ENCODE results near the gene CSDE1.
"Not testable (repeated sequence)": the region's sequence is repeated elsewhere in the genome, so short reads cannot be mapped to it uniquely, and the experiment has no call there.

CSDE1 gene

DNA sequence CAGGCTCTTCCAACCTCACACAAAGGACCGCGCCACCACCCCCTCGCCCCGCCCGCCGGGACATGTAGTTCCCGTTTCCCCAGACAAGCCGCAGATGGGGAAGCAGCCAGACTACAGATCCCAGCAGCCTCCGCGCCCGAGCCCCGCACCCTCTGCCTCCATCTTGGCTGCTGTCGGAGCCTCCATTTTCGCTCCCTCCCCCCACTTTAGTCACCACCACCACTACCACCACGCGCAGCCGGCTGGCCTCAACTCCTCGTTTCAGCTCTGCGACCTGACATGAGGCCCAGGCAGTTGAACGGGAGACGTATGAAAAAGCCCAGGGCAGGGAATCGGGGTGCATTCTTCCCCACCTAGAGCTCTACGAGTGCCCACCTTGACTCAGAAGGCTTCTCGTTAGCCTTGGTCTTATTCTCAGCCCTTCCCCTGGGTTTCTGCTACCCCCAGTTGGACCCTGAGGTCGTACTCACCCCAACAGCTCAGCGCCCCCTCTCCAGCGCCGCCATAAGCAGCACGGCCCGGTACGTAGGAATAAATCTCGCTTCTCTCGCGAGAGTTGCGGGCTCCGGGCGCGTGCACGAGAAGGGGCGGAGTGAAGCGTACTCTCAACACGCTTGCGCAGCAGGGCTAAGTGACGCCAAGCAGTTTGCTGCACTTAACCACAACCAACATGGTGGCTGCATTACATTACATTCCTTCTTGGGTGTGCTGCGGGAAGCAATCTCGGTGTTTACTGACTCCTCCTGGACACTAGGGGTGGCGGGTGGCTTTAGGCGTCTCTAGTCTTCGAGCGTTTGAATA, at the start of gene CSDE1:
Gene CSDE1 (minus strand): TSS at position 530 of the 801 bp plus-strand sequence. CDS start 18,094 bp downstream, outside the sequence.
- peak; percentile 93 for DNase-seq

DNA sequence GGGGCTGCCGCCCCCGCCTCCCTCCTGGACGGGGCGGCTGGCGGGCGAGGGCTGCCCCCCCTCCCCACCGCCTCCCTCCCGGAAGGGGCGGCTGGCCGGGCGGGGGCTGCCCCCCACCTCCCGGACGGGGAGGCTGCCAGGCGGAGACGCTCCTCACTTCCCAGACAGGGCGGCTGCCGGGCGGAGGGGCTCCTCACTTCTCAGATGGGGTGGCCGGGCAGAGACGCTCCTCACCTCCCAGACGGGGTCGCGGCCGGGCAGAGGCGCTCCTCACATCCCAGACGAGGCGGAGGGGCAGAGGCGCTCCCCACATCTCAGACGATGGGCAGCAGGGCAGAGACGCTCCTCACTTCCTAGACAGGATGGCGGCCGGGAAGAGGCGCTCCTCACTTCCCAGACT, 46.7 kb upstream of the CSDE1 start:
- not testable (repeated sequence) for DNase-seq

DNA sequence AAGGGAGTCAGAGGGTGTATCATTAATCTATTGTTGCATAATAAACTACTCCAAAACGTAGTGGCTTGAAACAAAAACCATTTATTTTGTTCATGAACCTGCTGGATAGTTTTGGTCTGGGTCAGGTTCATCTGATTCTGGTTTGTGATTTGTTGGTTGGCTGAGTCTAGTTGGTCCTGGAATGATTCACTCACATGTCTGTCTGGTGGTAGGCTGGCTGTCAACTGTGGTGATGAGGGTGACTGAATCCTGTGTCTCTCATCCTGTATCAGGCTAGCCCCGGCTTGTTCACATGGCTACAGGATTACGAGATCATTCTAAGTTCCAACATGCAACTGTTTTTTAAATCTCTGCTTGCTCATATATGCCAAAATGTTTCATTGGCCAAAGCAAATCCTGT, 45.2 kb upstream of the CSDE1 start:
- DNase-seq: no peak

DNA sequence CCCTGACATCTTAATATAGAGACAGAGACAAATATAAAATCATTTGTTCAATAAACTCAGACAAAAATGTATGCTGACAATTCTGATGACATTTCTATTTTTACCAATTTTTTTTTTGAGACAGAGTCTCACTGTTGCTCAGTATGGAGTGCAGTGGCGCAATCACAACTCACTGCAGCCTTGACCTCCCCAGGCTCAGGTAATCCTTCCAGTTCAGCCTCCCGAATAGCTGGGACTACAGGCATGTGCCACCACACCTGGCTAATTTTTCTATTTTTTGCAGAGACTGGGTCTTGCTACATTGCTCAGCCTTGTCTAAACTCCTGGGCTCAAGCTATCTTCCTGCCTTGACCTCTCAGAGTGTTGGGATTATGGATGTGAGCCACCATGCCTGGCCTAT, 36.3 kb upstream of the CSDE1 start:
- DNase-seq: no peak

DNA sequence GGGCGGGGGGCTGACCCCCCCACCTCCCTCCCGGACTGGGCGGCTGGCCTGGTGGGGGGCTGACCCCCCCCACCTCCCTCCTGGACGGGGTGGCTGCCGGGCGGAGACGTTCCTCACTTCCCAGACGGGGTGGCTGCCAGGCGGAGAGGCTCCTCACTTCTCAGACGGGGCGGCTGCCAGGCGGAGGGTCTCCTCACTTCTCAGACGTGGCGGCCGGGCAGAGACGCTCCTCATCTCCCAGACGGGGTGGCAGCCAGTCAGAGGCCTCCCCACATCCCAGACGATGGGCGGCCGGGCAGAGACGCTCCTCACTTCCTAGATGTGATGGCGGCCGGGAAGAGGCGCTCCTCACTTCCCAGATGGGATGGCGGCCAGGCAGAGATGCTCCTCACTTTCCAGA, 32.8 kb upstream of the CSDE1 start:
- DNase-seq: not testable (repeated sequence)

DNA sequence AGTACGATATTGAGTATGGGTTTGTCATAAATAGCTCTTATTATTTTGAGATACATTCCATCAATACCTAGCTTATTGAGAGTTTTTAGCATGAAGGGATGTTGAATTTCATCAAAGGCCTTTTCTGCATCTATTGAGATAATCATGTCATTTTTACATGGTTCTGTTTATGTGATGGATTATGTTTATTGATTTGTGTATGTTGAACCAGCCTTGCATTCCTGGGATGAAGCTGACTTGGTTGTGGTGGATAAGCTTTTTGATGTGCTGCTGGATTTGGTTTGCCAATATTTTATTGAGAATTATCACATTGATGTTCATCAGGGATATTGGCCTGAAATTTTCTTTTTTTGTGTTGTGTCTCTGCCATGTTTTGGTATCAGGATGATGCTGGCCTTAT, 28.7 kb upstream of the CSDE1 start:
- DNase-seq: not testable (repeated sequence)

DNA sequence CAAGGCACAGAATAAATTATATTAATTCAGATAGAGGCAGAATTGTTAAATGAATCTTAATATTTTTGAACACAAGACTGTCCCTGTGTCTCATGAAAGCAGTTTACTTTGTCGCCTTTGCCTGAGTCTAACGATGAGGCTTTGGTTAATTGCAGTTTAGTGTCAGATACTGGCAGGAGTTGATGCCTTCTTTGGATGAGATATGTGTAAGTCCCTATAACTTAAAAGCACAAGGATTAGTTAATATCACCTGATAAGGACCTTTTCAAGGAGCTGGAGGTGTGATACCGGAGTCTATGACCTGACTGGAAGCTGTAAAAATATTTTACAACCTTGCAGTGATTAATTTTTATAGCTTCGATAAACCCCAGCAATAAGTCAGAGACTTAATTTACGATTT, 24.7 kb upstream of the CSDE1 start:
- DNase-seq: no peak

DNA sequence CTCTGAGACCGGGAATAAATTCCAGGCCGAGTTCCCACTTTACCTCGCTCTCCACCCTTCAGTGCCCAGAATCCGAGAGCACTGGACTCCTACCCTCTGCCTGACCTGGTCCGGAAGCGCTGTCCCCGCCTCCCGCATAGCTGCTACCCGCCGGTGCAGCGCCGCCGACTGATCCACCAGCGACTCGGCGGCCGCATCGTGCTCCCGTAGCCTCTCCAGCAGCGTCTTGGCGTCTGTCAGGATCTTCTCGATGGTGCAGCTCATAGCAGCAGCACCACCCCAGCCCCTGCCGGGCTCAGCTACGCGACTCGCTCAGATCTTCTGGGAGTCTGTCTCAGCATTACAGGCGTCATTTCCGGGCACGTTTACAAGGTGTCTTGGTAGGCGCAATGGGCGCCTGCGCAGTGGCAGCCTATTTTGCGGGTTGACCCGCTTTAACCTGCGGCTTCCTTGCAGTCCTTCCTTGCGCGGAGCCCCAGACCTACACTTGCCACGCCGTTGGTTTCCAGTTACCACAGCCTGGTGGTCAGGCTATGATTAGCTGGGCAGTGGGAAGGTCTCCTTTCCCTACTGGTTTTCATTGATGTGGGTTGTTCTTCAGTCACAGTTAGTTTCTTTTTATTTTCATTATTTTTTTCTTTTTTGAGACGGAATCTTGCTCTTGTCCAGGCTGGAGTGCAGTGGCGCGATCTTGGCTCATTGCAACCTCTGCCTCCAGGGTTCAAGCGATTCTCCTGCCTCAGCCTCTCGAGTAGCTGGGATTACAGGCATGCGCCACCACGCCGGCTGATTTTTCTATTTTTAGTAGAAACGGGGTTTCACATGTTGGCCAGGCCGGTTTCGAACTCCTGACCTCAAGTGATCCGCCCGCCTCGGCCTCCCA, 22.8 kb upstream of the CSDE1 start, which contains the start of gene SIKE1:
Gene SIKE1 (minus strand): TSS at position 342 of the 883 bp plus-strand sequence. CDS start 78 bp downstream, at position 264.
- DNase-seq: peak; percentile 88

DNA sequence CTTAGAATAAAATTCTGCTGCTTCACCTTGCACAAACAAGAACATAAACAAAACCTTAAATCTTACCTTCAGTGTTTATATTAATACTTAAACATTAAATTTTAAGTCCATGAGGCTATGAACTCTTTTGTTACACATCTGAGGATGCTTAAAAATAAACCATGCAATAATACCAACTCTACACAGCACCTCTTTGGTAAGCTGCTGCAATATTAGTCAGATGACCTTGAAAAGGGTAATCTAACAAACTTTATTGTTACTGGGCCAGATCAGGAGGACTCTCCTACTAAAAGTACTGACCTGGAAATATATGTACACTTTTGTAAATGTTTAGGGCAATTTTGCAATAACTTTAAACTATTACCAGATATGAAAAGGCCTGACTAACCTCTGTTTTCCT, 21.9 kb upstream of the CSDE1 start:
- no peak for DNase-seq

DNA sequence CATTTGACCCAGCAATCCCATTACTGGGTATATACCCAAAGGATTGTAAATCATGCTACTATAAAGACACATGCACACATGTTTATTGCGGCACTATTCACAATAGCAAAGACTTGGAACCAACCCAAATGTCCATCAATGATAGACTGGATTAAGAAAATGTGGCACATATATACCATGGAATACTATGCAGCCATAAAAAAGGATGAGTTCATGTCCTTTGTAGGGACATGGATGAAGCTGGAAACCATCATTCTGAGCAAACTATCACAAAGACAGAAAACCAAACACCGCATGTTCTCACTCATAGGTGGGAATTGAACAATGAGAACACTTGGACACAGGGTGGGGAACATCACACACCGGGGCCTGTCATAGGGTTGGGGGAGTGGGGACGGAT, 18.9 kb upstream of the CSDE1 start:
- DNase-seq: not testable (repeated sequence)

DNA sequence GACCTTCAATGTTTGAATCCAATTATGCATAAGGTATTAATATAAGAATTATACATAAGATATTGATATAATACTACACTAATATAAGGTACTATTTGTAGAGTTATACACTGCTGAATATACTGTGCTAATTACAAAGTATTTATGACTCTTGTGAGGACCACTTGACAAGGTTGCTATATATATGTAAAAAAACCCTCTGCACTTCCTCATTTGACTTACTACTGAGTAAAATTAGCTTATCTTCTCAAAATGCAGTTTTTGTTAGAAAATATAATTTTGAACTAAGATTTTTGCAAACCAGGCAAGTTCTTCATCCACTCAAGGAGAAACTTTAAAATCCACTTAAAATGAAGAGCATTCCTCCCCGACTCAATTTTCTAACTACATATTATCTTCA, 14.2 kb upstream of the CSDE1 start:
- no peak for DNase-seq

DNA sequence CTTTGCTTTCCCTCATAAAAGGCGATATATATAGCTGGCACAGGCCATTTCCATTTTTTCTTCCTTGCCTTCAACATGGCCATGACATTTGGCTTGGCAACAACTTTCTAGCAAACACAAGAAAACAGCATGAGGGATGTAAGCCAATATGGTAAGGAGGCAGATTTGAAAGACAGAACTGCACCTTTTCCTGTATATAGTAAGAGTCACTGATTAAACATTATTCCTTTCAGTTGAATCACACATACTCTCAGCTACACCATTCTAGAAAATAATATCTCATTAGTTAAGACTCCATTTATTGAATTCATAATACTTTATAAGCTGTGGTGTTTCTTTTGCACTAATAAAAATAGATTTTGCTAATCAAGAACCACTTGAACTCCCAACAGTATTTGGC, 13.2 kb upstream of the CSDE1 start:
- DNase-seq: no peak

DNA sequence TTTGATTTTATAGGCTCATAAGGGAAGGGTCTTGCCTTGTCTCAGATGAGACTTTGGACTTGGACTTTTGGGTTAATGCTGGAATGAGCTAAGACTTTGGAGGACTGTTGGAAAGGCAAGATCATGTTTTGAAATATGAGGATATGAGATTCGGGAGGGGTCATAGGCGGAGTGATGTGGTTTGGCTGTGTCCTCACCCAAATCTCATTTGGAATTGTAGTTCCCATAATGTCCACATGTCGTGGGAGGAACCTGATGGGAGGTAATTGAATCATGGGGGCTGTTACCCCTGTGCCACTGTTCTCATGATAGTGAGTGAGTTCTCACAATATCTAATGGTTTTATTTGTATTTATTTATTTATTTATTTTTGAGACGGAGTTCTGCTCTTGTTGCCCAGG, 6.9 kb upstream of the CSDE1 start:
- no peak for DNase-seq

DNA sequence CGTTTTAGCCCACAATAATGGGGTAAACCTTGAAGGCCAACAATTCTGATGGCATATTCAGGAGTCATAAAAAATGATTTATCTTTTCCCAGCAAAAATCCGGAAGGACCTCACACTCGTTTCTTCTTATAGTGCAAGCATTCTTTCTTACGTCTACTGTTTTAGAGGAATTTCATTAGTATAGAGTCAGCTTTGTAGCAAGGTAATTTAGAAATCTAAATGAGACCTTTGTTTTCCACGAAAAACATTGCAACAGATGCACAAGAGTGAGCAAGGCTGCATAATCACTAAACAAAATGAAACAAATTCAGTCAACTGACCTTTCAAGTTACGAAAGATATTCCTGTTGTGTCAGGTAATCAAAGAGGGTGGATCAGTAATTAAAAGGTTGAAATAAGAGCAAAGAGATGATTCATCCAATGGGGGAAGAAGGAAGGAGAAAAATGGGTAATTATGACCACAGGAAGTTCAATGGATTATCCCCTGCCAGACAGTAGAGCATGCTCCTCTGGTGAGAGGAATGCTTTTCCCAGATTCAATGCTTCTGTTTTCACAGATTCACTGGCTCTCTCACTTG, 560 bp upstream of the CSDE1 start:
- DNase-seq: no peak

DNA sequence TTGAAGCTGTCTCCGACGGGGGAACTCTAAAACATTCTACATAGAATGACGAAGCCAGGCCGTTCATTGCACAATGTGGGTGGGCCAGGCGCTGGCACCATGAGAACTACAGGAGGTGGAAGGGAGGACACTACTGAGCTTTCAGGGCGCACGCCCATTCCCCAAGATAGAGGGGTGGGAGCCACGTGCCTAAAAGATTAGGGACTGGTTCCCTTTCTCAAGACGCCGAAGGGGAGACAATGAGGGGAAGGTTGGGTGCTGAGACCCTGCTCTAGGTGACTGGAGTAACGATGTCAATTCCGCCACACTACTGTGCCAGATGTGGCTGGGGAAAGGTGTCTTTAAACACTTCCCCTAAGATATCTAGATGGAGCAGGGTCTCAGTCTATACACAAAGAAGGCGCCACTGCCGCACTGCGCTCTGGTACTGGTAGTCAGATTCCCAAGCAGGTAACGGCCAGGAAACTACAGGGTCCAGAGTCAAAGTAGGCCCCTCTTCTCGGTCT, 782 bp downstream of the CSDE1 start:
- DNase-seq: no peak

DNA sequence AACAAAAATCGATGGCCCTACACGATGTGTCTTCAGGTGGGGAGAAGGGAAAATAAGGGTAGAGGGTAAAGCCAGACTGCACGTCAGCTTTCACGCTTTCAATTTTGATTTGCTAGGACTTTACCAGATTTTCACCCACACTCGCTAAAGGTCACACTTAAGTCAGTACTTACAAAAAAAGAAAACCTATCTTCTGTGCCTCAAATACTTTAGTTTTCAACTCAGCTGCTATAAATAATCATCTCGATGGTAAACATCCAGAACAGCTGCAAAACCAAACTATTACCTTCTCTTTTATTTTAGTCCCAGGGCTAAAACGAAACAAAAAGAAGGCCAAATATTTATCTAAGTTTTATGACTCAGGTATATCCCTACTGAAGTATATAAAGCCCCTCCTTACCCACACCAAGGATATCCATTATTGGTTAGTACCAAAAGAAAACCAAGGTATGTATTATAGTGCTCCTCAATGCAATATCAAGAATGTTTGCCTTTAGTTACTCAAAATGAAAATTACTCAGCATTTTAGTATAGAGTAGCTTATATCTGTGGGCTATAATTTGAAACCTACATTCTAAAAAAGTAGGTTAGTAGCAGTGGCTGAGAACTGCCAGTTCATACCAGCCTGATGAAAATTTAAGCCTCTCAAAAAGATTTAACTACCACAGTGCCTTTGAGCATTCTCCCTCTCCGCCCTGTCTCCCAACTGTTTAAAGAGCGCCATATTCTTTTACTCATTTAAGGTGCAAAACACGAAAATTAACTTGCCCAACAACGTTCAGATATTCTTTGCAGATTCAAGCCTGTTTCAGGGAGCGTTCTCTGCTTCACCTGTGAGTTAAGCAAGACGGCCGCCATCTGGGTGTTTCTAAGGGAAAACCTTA, 1.5 kb downstream of the CSDE1 start:
- no peak for DNase-seq

DNA sequence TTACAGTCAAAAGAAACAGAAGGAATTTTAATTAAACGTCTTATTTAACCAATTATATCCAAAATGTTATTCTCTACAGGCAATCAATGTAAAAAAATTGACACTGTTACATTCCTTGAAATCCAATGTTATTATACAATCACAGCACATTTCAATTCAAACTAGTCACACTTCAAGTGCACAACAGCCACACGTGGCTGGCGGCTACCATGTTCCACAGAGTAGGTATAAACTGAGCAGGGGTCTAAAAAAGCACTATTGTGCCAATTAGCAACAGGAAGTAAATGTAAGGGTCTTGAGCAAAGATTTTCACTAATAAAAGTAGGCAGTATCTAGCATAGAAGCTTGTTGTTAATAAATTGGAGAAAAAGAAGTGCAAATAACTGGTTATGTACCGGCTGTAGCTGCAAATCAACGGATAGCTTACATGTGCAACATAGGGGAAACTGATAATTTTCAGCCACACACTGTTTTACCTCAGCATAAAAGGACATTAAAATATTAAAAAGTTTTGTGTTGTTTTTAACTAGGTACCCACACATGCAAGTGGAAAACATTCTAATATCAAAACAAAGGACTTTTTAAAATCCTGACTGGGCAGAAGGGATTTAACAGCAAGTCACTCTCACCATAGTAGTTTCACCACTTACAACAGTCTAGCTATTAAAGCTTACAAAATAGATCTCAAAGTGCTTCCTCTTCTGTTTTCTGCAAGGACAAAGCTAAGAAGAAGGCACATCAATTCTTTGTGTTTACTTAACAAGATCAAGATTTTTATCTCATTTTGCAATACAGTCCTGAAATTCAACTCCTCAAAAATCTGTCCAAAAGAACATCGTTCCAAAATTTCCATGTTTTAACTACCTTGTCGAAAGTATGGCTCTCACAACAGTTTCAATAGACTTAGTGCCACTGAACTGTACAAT, 2.5 kb downstream of the CSDE1 start:
- DNase-seq: no peak

DNA sequence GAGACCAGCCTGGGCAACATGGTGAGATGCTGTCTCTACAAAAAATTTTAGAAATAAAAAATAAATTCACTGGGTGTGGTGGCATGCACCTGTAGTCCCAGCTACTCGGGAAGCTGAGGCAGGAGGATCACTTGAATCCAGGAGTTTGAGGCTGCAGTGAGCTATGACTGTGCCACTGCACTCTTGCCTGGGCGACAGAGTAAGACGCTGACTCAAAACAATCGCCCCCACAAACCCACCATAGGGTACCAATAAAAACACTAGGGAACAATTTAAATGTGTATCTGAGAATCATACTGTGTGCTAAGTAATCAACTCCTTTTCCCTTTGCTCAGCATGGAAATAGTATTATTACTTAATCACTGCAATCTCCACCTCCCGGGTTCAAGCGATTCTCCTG, 4.1 kb downstream of the CSDE1 start:
- not testable (repeated sequence) for DNase-seq

DNA sequence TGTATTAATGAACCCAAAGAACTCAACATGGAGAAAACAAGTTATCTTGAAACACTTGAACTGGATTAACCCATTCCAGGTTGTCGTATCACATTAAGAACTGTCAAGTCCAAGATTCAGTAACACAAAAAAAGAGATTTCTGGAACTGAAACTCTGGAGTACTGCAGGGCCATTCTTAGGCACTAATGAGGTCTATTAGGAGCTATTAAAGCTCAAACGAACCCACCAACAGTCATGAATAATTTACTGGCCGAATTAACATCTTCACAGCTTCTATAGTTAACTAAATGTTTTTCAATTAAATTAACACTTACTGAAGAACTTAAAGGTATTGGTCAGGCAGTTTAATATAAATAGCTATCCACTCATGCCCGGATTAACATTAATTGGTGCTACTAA, 4.6 kb downstream of the CSDE1 start:
- DNase-seq: no peak

DNA sequence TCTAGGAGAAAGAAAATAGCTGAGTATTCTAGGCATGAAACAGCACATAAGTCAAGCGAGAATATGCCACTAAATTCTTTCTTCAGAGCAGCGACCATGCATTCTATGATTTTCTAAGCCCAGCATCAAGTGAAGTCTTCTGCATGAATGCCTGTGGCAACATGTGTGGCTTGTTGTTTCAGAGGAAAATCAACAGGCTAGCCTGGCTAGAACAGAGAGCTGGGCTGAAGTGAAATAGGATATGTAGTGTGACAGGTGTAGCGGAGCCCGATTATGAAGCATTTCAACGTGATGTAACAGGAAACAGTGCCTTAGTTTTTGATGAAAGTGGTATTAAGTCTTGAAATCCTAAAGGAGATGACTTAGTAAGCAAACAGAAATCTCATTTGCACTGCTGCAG, 7.0 kb downstream of the CSDE1 start:
- DNase-seq: peak; percentile 30

DNA sequence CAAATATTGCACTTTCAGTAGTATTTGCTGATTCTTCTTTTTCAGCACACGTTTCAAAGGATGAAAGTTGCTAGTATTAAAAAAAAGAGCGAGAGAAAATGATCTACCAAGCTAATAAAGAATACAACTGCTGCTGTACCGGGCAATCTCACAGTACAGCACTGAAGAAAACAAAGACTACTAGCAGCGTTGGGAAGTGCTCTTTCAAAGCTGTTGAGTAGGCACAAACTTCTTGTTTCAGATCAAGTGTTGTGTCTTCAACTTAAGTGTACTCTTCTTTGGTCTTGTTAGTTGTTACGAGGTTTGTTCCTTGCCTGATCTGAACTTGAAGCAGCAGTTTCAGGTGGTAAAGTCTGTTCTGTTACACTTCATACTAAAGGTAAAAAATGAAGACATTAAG, 7.9 kb downstream of the CSDE1 start:
- DNase-seq: no peak

Data from NCI-H510A (cell line).